Fibroblast of lung (primary cell): Measurements from ENCODE around the gene DTWD2. TPM values are rescaled to one million over a fixed set of nuclear protein-coding genes. Genes with fewer than 3 reads are reported as not detected.
"Not testable (repeated sequence)": the region's sequence is repeated elsewhere in the genome, so short reads cannot be mapped to it uniquely, and the experiment has no call there.

Source experiments
- DNase-seq, 2 donors: peaks; one replicate each; pipeline versions ENCODE4 v3.0.0 to v3.0.0-alpha.2; 2010; ENCODE audit warnings: low read depth in 2 of 2
- H2AFZ ChIP-seq: 2 replicates; pipeline ENCODE4 v1.5.1; 2012; ENCODE audit warnings: low read length, control low read depth, inconsistent platforms
- H3K27ac ChIP-seq: 2 replicates; pipeline ENCODE4 v1.5.1; 2011; ENCODE audit warnings: low read length, control low read depth; ENCODE audit not compliant: insufficient read depth
- H3K27me3 ChIP-seq: 2 replicates; pipeline ENCODE4 v1.5.1; 2011; ENCODE audit warnings: mild to moderate bottlenecking, low read length; ENCODE audit not compliant: control insufficient read depth, insufficient read depth
- H3K36me3 ChIP-seq: 2 replicates; pipeline ENCODE4 v1.5.1; 2011; ENCODE audit warnings: low read length; ENCODE audit not compliant: control insufficient read depth, insufficient read depth
- H3K4me1 ChIP-seq: 2 replicates; pipeline ENCODE4 v1.5.1; 2011; ENCODE audit warnings: low read length; ENCODE audit not compliant: control insufficient read depth, insufficient read depth; ENCODE audit errors: extremely low read depth
- H3K4me2 ChIP-seq: 2 replicates; pipeline ENCODE4 v1.5.1; 2011; ENCODE audit warnings: low read length, control low read depth; ENCODE audit not compliant: insufficient read depth; ENCODE audit errors: extremely low read depth
- H3K4me3 ChIP-seq, 4 experiments: fragments of 200-600 bp in 1 of 4; sonication (generic) in 1 of 4; replicated peaks in 1 of 4; 2 replicates each; pipeline ENCODE4 v1.5.1; 2011 to 2016; ENCODE audit warnings: low read length in 4 of 4, low read depth in 3 of 4, mild to moderate bottlenecking in 3 of 4, control low read depth in 2 of 4, inconsistent platforms in 1 of 4, mixed read lengths in 1 of 4; ENCODE audit not compliant: insufficient read depth in 1 of 4; ENCODE audit errors: control extremely low read depth in 1 of 4
- H3K79me2 ChIP-seq: 2 replicates; pipeline ENCODE4 v1.5.1; 2012; ENCODE audit warnings: mild to moderate bottlenecking, low read length, inconsistent platforms; ENCODE audit not compliant: control insufficient read depth, insufficient read depth
- H3K9ac ChIP-seq: 2 replicates; pipeline ENCODE4 v1.5.1; 2011; ENCODE audit warnings: mild to moderate bottlenecking, low read length, control low read depth; ENCODE audit not compliant: insufficient read depth
- H3K9me3 ChIP-seq: 2 replicates; pipeline ENCODE4 v1.5.1; 2012; ENCODE audit warnings: low read depth, low read length; ENCODE audit not compliant: control insufficient read depth, insufficient read depth
- H4K20me1 ChIP-seq: 2 replicates; pipeline ENCODE4 v1.5.1; 2011; ENCODE audit warnings: low read length; ENCODE audit not compliant: control insufficient read depth, insufficient read depth; ENCODE audit errors: extremely low read depth
- CTCF ChIP-seq, 2 donors: IDR thresholded peaks in 1 of 2; conservative IDR thresholded peaks in 1 of 2; 1 replicate in 1 of 2; 2 replicates in 1 of 2; pipeline ENCODE4 v1.5.1; 2011 to 2012; ENCODE audit warnings: low read length in 2 of 2, control low read depth in 1 of 2, inconsistent platforms in 1 of 2, low read depth in 1 of 2, mild to moderate bottlenecking in 1 of 2
- EZH2 ChIP-seq: IDR thresholded peaks from 2 replicates; pipeline ENCODE4 v1.5.1; 2012; ENCODE audit warnings: low read length, control low read depth, mild to moderate bottlenecking; ENCODE audit errors: missing control alignments
- polyA plus RNA-seq, 2 donors: library from polyadenylated mRNA; depleted of rRNA in 1 of 2; stranded (reverse) in 1 of 2; unstranded in 1 of 2; fragments of >200 nt; gene quantifications; 2 replicates each; pipeline ENCODE4 v1.2.1, GENCODE V29; 2011 to 2012; ENCODE audit warnings: missing spikeins in 1 of 2
- total RNA-seq: library from RNA; depleted of rRNA; stranded (reverse); fragments of >200 nt; gene quantifications from 2 replicates; pipeline ENCODE4 v1.2.1, GENCODE V29; 2014

The DTWD2 gene
- total and polyA plus RNA-seq, 2 donors (not counting 1 experiment from before 2014, with no cell fraction given), result 2.8 to 4.8 TPM

GRCh38 chr5:118921866-118922265, 66.5 kb downstream of the DTWD2 start:
- H3K9me3 ChIP-seq, result no peaks in the 10 kb centered on the region
- H3K4me2 ChIP-seq, result no peak overlapping the region
- H3K79me2 ChIP-seq, result no peaks in the 10 kb centered on the region
- H3K27ac ChIP-seq, result no peak overlapping the region
- H3K4me3 ChIP-seq, result no peak overlapping the region
- peak; percentile 27 to 56 for DNase-seq
- H2AFZ ChIP-seq, result no peak overlapping the region
- no peak for TF ChIP-seq CTCF (conservative IDR thresholded peaks at IDR 0.05 in 1 of 2, IDR thresholded peaks at IDR 0.05 in 1 of 2; ENCODE audit: low read depth in 1 of 2, low read length in 2 of 2)
- no peak for TF ChIP-seq EZH2
- H3K27me3 ChIP-seq, result no peaks in the 10 kb centered on the region
- H4K20me1 ChIP-seq, result no peaks in the 10 kb centered on the region
- H3K9ac ChIP-seq, result no peak overlapping the region
- no peaks in the 10 kb centered on the region for H3K36me3 ChIP-seq
- H3K4me1 ChIP-seq, result no peaks in the 10 kb centered on the region

- Histone ChIP-seq H4K20me1 (no peaks in the 10 kb centered on the region), H3K4me1 (no peaks in the 10 kb centered on the region), H3K4me2 (no peak overlapping the region), H3K36me3 (no peaks in the 10 kb centered on the region), H3K27me3 (no peaks in the 10 kb centered on the region), H2AFZ (no peak overlapping the region), H3K79me2 (no peaks in the 10 kb centered on the region), H3K9me3 (no peaks in the 10 kb centered on the region), H3K4me3 (no peak overlapping the region), H3K9ac (no peak overlapping the region), H3K27ac (no peak overlapping the region)
- DNase-seq, result peak in 1 of 2 donors; percentile 69
- TF ChIP-seq CTCF (conservative IDR thresholded peaks at IDR 0.05 in 1 of 2, IDR thresholded peaks at IDR 0.05 in 1 of 2; ENCODE audit: low read depth in 1 of 2, low read length in 2 of 2) (no peak), EZH2 (no peak)
These were observed 69.3 kb downstream of the DTWD2 start for GRCh38 chr5:118919016-118919415.

- Histone ChIP-seq H3K36me3 (no peaks in the 10 kb centered on the region), H3K9ac (no peak overlapping the region), H2AFZ (no peak overlapping the region), H4K20me1 (no peaks in the 10 kb centered on the region), H3K79me2 (no peaks in the 10 kb centered on the region), H3K4me2 (no peak overlapping the region), H3K9me3 (no peaks in the 10 kb centered on the region), H3K4me3 (no peak overlapping the region), H3K27me3 (no peaks in the 10 kb centered on the region), H3K4me1 (no peaks in the 10 kb centered on the region), H3K27ac (no peak overlapping the region)
- TF ChIP-seq CTCF (conservative IDR thresholded peaks at IDR 0.05 in 1 of 2, IDR thresholded peaks at IDR 0.05 in 1 of 2; ENCODE audit: low read depth in 1 of 2, low read length in 2 of 2) (no peak), EZH2 (no peak)
- no peak for DNase-seq
These were observed 70.1 kb downstream of the DTWD2 start for GRCh38 chr5:118918232-118918631.

DNA sequence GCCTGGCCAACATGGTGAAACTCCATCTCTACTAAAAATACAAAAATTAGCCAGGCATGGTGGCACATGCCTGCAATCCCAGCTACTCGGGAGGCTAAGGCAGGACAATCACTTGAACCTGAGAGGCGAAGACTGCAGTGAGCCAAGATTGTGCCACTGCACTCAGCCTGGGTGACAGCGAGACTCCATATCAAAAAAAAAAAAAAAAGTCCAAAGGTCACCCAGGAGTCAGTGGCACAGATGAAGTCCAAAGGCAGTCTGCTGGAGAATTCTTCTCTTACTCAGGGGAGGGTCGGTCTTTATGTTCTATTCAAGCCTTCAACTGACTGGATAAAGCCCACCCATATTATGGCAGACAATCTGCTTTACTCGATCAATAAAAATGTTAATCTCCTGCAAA, 80.8 kb downstream of the DTWD2 start:
- DNase-seq, H3K4me3 ChIP-seq, H3K27ac ChIP-seq, H3K4me2 ChIP-seq, H3K9ac ChIP-seq, H3K36me3 ChIP-seq, H4K20me1 ChIP-seq, H3K27me3 ChIP-seq, H3K9me3 ChIP-seq, H3K79me2 ChIP-seq, H3K4me1 ChIP-seq, H2AFZ ChIP-seq: not testable (repeated sequence)
